Activated CD8-positive, alpha-beta T cell treated with anti-CD3 and anti-CD28 coated beads for 36 hours (primary cell): ENCODE results near the gene GRID1. TPM values are rescaled to one million over a fixed set of nuclear protein-coding genes. Genes with fewer than 3 reads are reported as not detected.

Experiments
- ATAC-seq: fragments of 200-7000 bp; cut with Tn5 transposase; one replicate; pipeline ENCODE4 v1.10.0; 2021; ENCODE audit warnings: mild to moderate bottlenecking, moderate library complexity
- CTCF ChIA-PET: fragments of 350-600 bp; sonication (Branson Sonifier 250); formaldehyde crosslinking; loops from one replicate; lab custom pipeline; 2021; ENCODE audit warnings: antibody characterized with exemption; lab: Charles Lee
- POLR2A ChIA-PET: fragments of 350-600 bp; sonication (Branson Sonifier 250); formaldehyde crosslinking; loops from one replicate; lab custom pipeline; 2021; ENCODE audit warnings: antibody characterized with exemption; lab: Charles Lee
- DNase-seq: peaks from one replicate; pipeline ENCODE4 v3.0.0-alpha.2; 2020
- H3K27ac Mint-ChIP-seq: one replicate; pipeline ENCODE4 v1.8.0; 2021; ENCODE audit warnings: mild to moderate bottlenecking, mixed read lengths
- H3K27me3 Mint-ChIP-seq: one replicate; pipeline ENCODE4 v1.8.0; 2021; ENCODE audit warnings: mixed read lengths
- H3K36me3 Mint-ChIP-seq: one replicate; pipeline ENCODE4 v1.8.0; 2021; ENCODE audit warnings: low read depth, mixed read lengths
- H3K4me1 Mint-ChIP-seq: one replicate; pipeline ENCODE4 v1.8.0; 2021; ENCODE audit warnings: low read depth, mixed read lengths
- H3K4me3 Mint-ChIP-seq: one replicate; pipeline ENCODE4 v1.8.0; 2021; ENCODE audit warnings: mild to moderate bottlenecking, moderate library complexity, mixed read lengths
- H3K9me3 Mint-ChIP-seq: one replicate; pipeline ENCODE4 v1.8.0; 2021; ENCODE audit warnings: mixed read lengths
- CTCF ChIP-seq: fragments of 200-600 bp; IDR thresholded peaks from one replicate; pipeline ENCODE4 v1.8.0; 2022; ENCODE audit warnings: antibody characterized with exemption, mild to moderate bottlenecking
- intact Hi-C: fragments of 100-400 bp; cut with micrococcal nuclease; formaldehyde crosslinking; loops from one replicate; pipeline ENCODE4 v1.10.0; 2022
- total RNA-seq, 2 experiments: library from RNA; stranded (reverse); gene quantifications; one replicate each; pipeline ENCODE4 v1.2.3, GENCODE V29; 2021

Gene GRID1
- total RNA-seq, 2 experiments from 2014 or later, result not detected

GRCh38 chr10:85977642-85978041, 389.0 kb downstream of the GRID1 start:
- POLR2A ChIA-PET, result no interaction called here
- ATAC-seq, result no peak
- DNase-seq, result no peak
- intact Hi-C loops, result no loop called here
- CTCF ChIA-PET, result no interaction called here
- no peak overlapping the region for H3K4me3 Mint-ChIP-seq
- no peak for TF ChIP-seq CTCF
- H3K9me3 Mint-ChIP-seq, result no peaks in the 10 kb centered on the region
- no peaks in the 10 kb centered on the region for H3K36me3 Mint-ChIP-seq
- no peaks in the 10 kb centered on the region for H3K4me1 Mint-ChIP-seq
- H3K27me3 Mint-ChIP-seq, result peaks cover 4% of the 10 kb centered on the region
- no peak overlapping the region for H3K27ac Mint-ChIP-seq

GRCh38 chr10:85976267-85976793, 390.3 kb downstream of the GRID1 start:
- no peak for TF ChIP-seq CTCF
- H3K9me3 Mint-ChIP-seq, result peaks cover 4% of the 10 kb centered on the region
- DNase-seq (no peak), ATAC-seq (no peak)
- intact Hi-C loops, result no loop called here
- no peak overlapping the region for H3K4me3 Mint-ChIP-seq
- ChIA-PET POLR2A (no interaction called here), CTCF (interaction anchor here (1.3 kb wide), 1 partner anchor 18 kb away, joined by 3 read pairs; no protein-coding TSS in a partner anchor)
- no peaks in the 10 kb centered on the region for H3K36me3 Mint-ChIP-seq
- H3K27me3 Mint-ChIP-seq, result peaks cover 4% of the 10 kb centered on the region
- H3K27ac Mint-ChIP-seq, result no peak overlapping the region
- H3K4me1 Mint-ChIP-seq, result no peaks in the 10 kb centered on the region

GRCh38 chr10:85971494-85971893, 395.1 kb downstream of the GRID1 start:
- ChIA-PET CTCF (interaction anchor here (1.5 kb wide), 1 partner anchor 12 kb away, joined by 3 read pairs; no protein-coding TSS in a partner anchor), POLR2A (no interaction called here)
- intact Hi-C loops, result no loop called here
- H3K36me3 Mint-ChIP-seq, result no peaks in the 10 kb centered on the region
- no peak overlapping the region for H3K27ac Mint-ChIP-seq
- H3K27me3 Mint-ChIP-seq, result peaks cover 2% of the 10 kb centered on the region
- H3K4me1 Mint-ChIP-seq, result no peaks in the 10 kb centered on the region
- TF ChIP-seq CTCF, result no peak
- H3K9me3 Mint-ChIP-seq, result peaks cover 4% of the 10 kb centered on the region
- H3K4me3 Mint-ChIP-seq, result no peak overlapping the region
- DNase-seq, result no peak
- no peak for ATAC-seq

GRCh38 chr10:85967594-85967993, 399.0 kb downstream of the GRID1 start:
- TF ChIP-seq CTCF, result no peak
- H3K4me1 Mint-ChIP-seq, result no peaks in the 10 kb centered on the region
- peaks cover 1% of the 10 kb centered on the region for H3K36me3 Mint-ChIP-seq
- ATAC-seq (peak; percentile 58), DNase-seq (no peak)
- H3K4me3 Mint-ChIP-seq, result no peak overlapping the region
- intact Hi-C loops, result no loop called here
- POLR2A ChIA-PET, result no interaction called here
- CTCF ChIA-PET, result no interaction called here
- no peak overlapping the region for H3K27ac Mint-ChIP-seq
- H3K9me3 Mint-ChIP-seq, result peaks cover 15% of the 10 kb centered on the region
- H3K27me3 Mint-ChIP-seq, result peaks cover 14% of the 10 kb centered on the region

GRCh38 chr10:85961479-85962067, 405.0 kb downstream of the GRID1 start:
- H3K36me3 Mint-ChIP-seq, result peaks cover 1% of the 10 kb centered on the region
- H3K9me3 Mint-ChIP-seq, result peaks cover 11% of the 10 kb centered on the region
- intact Hi-C loops, result no loop called here
- no peak overlapping the region for H3K4me3 Mint-ChIP-seq
- POLR2A ChIA-PET, result no interaction called here
- DNase-seq (no peak), ATAC-seq (no peak)
- CTCF ChIA-PET, result no interaction called here
- no peaks in the 10 kb centered on the region for H3K4me1 Mint-ChIP-seq
- no peak overlapping the region for H3K27ac Mint-ChIP-seq
- peaks cover 16% of the 10 kb centered on the region for H3K27me3 Mint-ChIP-seq
- no peak for TF ChIP-seq CTCF
